Activated CD4-positive, alpha-beta T cell treated with anti-CD3 and anti-CD28 coated beads, Interleukin-2, Interleukin-4, amounts not matched to agents 100 ng/mL and 50 ng/mL, durations not matched to agents 16 hours and 8 hours (primary cell): Measurements from ENCODE around the gene CARNS1.
"Not testable (repeated sequence)": the region's sequence is repeated elsewhere in the genome, so short reads cannot be mapped to it uniquely, and the experiment has no call there.

Source experiments
- DNase-seq: peaks from one replicate; pipeline ENCODE4 v3.0.0-alpha.2; 2020; ENCODE audit warnings: low spot score

The CARNS1 gene

GRCh38 chr11:67396259-67396581, 19.3 kb upstream of the CARNS1 start:
- no peak for DNase-seq

DNA sequence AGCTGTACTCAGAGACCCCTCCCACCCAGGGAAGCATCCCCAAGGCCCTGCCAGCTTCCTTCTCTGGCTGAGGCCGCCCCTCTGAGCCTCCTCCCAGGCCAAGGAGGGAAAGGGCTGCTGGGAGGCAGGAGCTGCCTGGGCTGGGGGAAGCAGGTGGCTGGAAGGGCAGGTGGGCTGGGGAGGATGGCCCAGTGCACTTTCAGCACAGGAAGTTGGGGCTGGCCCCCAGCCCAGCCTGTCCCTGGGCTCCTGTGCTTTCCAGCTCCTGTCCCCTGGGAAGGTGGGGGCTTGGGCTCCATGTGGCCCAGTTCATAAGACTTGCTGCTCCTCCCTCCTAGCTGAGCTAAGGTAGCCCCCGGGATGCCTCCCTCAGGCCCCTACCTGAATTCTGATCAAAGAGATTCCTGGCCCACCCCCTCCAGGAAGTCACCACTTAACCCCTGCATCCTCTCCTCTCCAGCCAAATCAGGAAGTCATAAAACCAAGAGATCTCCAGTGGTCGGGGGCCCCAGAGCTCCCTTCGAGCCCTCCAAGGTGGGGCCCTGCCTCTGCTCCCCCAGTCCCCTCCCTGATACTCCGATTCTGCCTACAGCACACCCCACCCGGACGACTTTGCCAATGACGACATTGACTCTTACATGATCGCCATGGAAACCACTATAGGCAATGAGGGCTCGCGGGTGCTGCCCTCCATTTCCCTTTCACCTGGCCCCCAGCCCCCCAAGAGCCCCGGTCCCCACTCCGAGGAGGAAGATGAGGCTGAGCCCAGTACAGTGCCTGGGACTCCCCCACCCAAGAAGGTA, 18.7 kb upstream of the CARNS1 start:
- no peak for DNase-seq

DNA sequence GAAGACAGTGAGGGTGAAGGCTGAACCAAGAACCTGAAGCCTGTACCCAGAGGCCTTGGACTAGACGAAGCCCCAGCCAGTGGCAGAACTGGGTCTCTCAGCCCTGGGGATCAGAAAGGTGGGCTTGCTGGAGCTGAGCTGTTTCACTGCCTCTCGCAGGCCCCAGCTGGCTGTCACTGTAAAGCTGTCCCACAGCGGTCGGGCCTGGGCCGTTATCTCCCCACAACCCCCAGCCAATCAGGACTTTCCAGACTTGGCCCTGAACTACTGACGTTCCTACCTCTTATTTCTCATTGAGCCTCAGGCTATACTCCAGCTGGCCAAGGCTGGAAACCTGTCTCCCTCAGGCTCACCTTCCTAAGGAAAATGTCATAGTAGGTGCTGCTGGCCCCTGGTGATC, 17.9 kb upstream of the CARNS1 start:
- no peak for DNase-seq

DNA sequence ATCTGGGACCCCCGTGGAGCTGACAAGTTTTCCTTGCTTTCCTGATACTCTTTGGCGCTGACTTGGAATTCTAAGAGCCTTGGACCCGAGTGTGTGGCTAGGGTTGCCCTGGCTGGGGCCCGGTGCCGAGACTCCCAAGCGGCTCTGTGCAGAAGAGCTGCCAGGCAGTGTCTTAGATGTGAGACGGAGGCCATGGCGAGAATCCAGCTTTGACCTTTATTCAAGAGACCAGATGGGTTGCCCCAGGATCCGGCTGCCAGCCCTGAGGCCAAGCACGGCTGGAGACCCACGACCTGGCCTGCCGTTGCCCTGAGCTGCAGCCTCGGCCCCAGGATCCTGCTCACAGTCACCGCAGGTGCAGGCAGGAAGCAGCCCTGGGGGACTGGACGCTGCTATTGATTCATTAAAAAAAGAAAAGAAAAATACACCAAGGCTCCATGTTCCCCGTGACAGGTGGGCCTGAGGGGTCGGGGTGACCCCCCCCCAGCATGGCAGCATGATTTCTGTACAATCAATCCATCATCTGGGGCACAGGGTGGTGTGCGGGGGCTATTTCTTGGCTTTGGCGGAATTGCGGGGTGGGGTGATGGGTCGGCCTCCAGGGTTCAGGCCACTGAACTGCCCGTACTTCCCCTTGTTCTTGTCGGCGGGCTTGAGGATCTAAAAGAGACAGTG, 17.4 kb upstream of the CARNS1 start:
- DNase-seq = no peak

- DNase-seq = no peak
Measured at GRCh38 chr11:67398661-67399563, 16.6 kb upstream of the CARNS1 start.

DNA sequence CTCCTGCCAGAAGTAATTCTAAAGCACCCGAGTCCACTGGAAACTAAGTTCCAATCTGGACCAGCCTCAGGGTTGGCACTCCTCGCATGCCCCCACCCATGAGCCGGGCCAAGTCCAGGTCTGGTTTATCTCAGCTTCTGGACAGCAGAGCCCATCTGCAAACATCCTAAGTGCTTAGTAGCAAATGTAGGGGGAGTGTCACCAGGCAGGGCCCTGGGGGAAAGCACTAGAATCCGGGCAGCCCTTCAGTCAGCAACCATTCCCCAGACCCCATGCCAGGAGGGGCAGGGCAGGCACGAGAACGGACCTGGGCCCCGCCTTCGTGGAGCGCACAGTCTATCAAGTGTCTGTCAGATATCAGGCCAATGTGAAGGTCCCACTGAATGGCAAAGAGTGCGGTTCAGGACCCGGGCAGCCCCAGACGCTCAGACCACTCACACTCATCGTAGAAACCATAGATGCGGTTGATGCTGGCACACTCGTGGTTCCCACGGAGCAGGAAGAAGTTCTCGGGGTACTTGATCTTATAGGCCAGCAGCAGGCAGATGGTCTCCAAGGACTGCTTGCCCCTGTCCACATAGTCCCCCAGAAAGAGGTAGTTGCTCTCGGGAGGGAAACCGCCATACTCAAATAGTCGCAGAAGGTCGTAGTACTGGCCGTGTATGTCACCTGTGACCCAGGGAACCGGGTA, 15.1 kb upstream of the CARNS1 start:
- DNase-seq = peak; percentile 38

DNA sequence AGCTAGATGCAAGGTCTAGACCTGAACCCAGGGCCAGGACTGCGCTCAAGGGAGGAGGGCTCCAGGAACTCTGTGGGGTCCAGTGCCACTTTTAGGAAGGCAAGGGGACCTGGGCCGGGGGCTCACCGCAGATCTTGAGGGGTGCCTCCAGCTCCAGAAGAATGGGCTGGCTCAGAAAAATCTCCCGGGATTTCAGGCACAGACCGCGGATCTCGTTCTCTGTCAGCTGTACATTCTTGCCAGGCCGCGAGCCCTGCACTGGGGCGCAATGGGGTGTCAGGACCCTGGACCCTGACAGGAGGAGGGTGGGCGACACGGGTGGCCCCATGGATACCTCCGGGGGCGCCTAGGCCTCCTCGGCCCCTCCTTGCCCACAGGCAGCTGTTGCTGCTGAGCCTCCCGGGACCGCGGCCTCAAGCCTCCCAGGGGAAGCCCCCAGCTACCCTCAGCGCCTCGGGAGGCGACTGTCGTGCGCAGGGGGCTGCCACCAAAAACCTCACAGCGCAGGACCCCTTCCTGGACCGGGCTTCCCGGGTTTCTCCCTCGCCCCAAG, 14.5 kb upstream of the CARNS1 start:
- no peak for DNase-seq

- DNase-seq = peak; percentile 91
Measured at GRCh38 chr11:67401495-67402191, 13.8 kb upstream of the CARNS1 start, which contains the start of gene PPP1CA. TSS of gene PPP1CA (minus strand) at chr11:67401858. CDS start at chr11:67401782, 76 bp downstream.

DNA sequence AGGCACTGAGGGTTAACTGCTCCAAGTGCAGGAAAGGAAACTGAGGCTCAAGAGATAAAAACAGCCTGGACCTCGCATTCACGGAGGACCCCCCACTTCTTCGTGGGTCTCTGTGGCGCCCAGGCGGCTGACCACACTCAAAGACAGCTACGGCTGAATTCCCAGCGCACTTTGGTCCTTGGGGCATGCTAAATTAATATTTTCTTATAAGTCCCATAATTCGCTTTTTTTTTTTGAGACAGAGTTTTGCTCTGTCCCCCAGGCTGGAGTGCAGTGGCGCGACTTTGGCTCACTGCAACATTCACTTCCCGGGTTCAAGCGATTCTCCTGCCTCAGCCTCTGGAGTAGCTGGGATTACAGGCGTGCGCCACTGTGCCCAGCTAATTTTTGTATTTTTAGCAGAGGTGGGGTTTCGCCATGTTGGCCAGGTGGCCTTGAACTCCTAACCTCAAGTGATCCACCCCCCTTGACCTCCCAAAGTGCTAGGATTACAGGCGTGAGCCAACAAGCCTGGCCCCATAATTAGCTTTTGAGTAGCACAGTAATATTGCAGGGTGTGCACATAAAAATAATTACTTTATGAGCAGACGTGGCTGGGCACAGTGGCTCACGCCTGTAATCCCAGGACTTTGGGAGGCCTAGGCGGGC, 13.2 kb upstream of the CARNS1 start:
- not testable (repeated sequence) for DNase-seq

GRCh38 chr11:67403085-67403484, 12.4 kb upstream of the CARNS1 start:
- not testable (repeated sequence) for DNase-seq

DNA sequence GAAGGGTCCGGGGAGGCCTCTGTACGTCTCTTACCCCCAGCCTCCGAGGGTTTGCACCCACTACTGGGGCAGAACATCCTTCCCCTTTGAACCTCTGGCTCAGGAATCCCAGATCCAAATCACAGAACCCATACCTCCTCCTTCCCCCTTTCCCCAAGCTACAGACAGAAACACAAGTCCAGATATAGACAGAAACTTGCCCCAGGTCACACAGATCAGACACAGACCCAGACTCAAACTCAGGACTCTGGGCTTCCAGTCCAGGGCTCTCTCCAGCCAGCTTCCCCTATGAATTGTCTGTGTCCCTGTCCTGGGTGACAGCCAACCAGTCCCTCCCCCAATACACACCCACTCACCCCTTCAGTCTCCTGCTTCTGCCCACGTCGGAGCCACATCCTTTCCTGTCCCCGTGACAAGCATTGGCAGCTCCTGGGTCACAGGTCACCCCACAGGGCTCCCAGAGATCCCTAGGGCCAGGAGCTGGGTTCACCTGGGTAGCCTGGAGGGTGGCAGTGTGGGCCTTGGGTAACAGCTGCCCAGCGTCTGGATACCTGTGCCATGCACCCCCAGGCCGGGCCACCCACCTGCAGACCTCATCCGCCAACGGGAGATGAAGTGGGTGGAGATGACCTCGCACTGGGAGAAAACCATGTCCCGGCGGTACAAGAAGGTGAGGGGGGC, 10.8 kb upstream of the CARNS1 start:
- DNase-seq = peak; percentile 70

- no peak for DNase-seq
Measured at GRCh38 chr11:67405196-67405567, 10.3 kb upstream of the CARNS1 start.

GRCh38 chr11:67405688-67406339, 9.7 kb upstream of the CARNS1 start:
- no peak for DNase-seq

- no peak for DNase-seq
Measured at GRCh38 chr11:67406420-67406968, 9.0 kb upstream of the CARNS1 start.

DNA sequence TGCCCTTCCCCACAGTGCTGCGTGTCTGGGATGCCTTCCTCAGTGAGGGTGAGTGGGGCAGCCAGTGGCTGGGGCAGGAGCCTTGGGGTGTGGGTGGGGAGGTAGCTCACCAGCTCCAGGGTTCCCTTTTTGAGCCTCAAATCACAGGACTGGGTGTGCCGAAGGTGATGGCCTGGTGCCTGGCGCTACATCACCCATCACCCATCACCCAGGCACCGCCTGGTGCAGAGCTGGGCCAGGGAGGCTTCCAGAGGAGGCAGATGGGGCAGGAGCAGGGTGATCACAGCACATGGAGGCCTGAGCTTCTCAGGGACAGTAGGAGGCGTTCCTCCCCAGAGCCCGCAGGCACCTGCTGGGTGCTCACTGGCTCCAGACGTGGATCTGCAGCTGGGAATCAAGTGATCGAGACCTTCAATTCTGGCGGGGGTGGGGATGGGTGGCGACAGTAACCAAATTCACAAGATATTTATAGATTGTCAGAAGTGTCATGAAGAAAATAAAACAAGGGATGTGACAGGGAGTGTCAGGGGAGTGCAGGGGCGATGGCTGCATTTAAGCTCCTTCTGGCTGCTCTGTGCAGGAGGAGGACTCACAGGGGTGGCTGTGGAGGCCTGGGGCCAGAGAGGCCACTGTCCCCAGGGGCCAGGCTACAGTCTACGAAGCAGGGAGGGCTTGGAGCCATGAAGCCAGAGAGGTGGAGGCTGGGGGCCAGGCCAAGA, 8.3 kb upstream of the CARNS1 start:
- no peak for DNase-seq

- DNase-seq = no peak
Measured at GRCh38 chr11:67407688-67408163, 7.8 kb upstream of the CARNS1 start.

DNA sequence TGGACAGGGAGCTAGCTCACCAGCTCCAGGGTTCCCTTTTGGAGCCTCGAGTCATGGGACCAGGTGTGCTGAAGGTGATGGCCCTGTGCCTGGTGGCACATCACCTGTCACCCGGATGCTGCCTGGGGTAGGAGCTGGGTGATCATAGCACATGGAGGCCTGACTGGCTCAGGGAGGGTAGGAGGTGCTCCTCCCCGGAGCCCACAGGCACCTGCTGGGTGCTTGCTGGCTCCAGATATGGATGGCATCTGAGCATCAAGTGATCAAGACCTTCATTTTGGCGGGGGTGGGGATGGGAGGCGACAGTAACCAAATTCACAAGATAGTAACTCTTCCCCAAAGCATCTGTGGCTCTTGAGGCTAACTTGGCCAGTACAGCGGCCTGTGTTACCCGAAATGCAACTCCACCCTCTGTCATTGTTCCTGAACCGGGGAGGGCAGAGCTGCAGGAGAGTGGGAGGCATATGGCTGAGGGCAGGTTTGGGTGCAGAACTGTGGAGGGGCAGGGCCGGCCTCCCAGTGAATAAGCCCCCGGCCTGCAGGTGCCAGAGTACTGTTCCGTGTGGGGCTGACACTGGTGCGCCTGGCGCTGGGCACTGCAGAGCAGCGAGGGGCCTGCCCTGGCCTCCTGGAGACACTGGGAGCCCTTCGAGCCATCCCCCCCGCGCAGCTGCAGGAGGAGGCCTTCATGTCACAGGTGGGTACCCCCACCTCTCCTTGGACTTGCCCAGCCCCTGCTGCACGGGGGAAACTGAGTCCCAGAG, 6.9 kb upstream of the CARNS1 start:
- DNase-seq = peak; percentile 37

- DNase-seq = peak; percentile 87
Measured at GRCh38 chr11:67409261-67409666, 6.2 kb upstream of the CARNS1 start.
